GM12892 (cell line): ENCODE data around the gene ARRB2.

Experiments
- POLR2A ChIP-seq: IDR thresholded peaks from 2 replicates; pipeline ENCODE4 v1.6.1; 2011; ENCODE audit warnings: low read depth, low read length, control low read depth
- POLR2AphosphoS5 ChIP-seq: IDR thresholded peaks from 2 replicates; pipeline ENCODE4 v1.6.1; 2011; ENCODE audit warnings: low read depth, low read length, control low read depth
- TAF1 ChIP-seq: IDR thresholded peaks from 2 replicates; pipeline ENCODE4 v1.6.1; 2011; ENCODE audit warnings: low read depth, mild to moderate bottlenecking, control low read depth, low read length, borderline replicate concordance

- TF ChIP-seq POLR2A (no peak), POLR2AphosphoS5 (no peak), TAF1 (no peak)
These were observed 7.8 kb downstream of the ARRB2 start for GRCh38 chr17:4718276-4718675.
